HG03064 (cell line): Measurements from ENCODE around the gene CIPC.

Experiments
- ATAC-seq: cut with Tn5 transposase; IDR thresholded peaks from one replicate; pipeline ENCODE4 v1.9.1; 2021; ENCODE audit warnings: low read depth; ENCODE audit not compliant: unreplicated experiment

Gene CIPC

GRCh38 chr14:77144412-77145115 lies 46.5 kb downstream of the CIPC start:
- no peak for ATAC-seq

- ATAC-seq: no peak
Observed at GRCh38 chr14:77145975-77146740, 48.1 kb downstream of the CIPC start.

GRCh38 chr14:77148510-77149231 lies 50.6 kb downstream of the CIPC start:
- ATAC-seq: no peak

GRCh38 chr14:77151245-77151644 lies 53.2 kb downstream of the CIPC start:
- no peak for ATAC-seq

- ATAC-seq: no peak
Observed at GRCh38 chr14:77151918-77152588, 54.0 kb downstream of the CIPC start.

GRCh38 chr14:77153802-77154201 lies 55.7 kb downstream of the CIPC start:
- ATAC-seq: no peak

GRCh38 chr14:77154421-77154820 lies 56.4 kb downstream of the CIPC start:
- no peak for ATAC-seq

- no peak for ATAC-seq
Observed at GRCh38 chr14:77155083-77155482, 57.0 kb downstream of the CIPC start.

GRCh38 chr14:77157740-77158139 lies 59.7 kb downstream of the CIPC start:
- ATAC-seq: no peak

- no peak for ATAC-seq
Observed at GRCh38 chr14:77158175-77158881, 60.3 kb downstream of the CIPC start.

GRCh38 chr14:77158882-77159255 lies 60.8 kb downstream of the CIPC start:
- ATAC-seq: no peak

GRCh38 chr14:77161011-77161410 lies 63.0 kb downstream of the CIPC start:
- ATAC-seq: no peak
